Measurements from ENCODE around the gene BBS9.

BBS9 gene

GRCh38 chr7:33601101-33601500 lies 471.7 kb downstream of the BBS9 start:
- DNase-seq (ENCODE audit: low read depth) = no peak
- TF ChIP-seq CTCF (IDR thresholded peaks at IDR 0.05; ENCODE audit: control insufficient read depth, insufficient read depth, low read depth, low read length, missing control alignments) = no peak
- no peak overlapping the region for H3K4me3 ChIP-seq (ENCODE audit: control insufficient read depth, low read depth, low read length)

GRCh38 chr7:33601884-33602283 lies 472.5 kb downstream of the BBS9 start:
- H3K4me3 ChIP-seq (ENCODE audit: control insufficient read depth, low read depth, low read length) = no peak overlapping the region
- no peak for DNase-seq (ENCODE audit: low read depth)
- TF ChIP-seq CTCF (IDR thresholded peaks at IDR 0.05; ENCODE audit: control insufficient read depth, insufficient read depth, low read depth, low read length, missing control alignments) = no peak

- no peak for TF ChIP-seq CTCF (IDR thresholded peaks at IDR 0.05; ENCODE audit: control insufficient read depth, insufficient read depth, low read depth, low read length, missing control alignments)
- no peak overlapping the region for H3K4me3 ChIP-seq (ENCODE audit: control insufficient read depth, low read depth, low read length)
- DNase-seq (ENCODE audit: low read depth) = no peak
Observed at GRCh38 chr7:33604056-33604455, 474.7 kb downstream of the BBS9 start.

- TF ChIP-seq CTCF (IDR thresholded peaks at IDR 0.05; ENCODE audit: control insufficient read depth, insufficient read depth, low read depth, low read length, missing control alignments) = no peak
- H3K4me3 ChIP-seq (ENCODE audit: control insufficient read depth, low read depth, low read length) = no peak overlapping the region
- no peak for DNase-seq (ENCODE audit: low read depth)
Observed at GRCh38 chr7:33610918-33611317, 481.6 kb downstream of the BBS9 start.

- DNase-seq (ENCODE audit: low read depth) = no peak
- TF ChIP-seq CTCF (IDR thresholded peaks at IDR 0.05; ENCODE audit: control insufficient read depth, insufficient read depth, low read depth, low read length, missing control alignments) = no peak
Observed at GRCh38 chr7:33612442-33612841, 483.1 kb downstream of the BBS9 start.

GRCh38 chr7:33614357-33615117 lies 485.2 kb downstream of the BBS9 start:
- TF ChIP-seq CTCF (IDR thresholded peaks at IDR 0.05; ENCODE audit: control insufficient read depth, insufficient read depth, low read depth, low read length, missing control alignments) = no peak
- no peak for DNase-seq (ENCODE audit: low read depth)

More at GRCh38 chr7:33612442-33612841, 483.1 kb downstream of the BBS9 start:
- no peak overlapping the region for H3K4me3 ChIP-seq (ENCODE audit: control insufficient read depth, low read depth, low read length)

More at GRCh38 chr7:33614357-33615117, 485.2 kb downstream of the BBS9 start:
- no peak overlapping the region for H3K4me3 ChIP-seq (ENCODE audit: control insufficient read depth, low read depth, low read length)
